Spleen (tissue), 7 donors: ENCODE measurements around the gene IL1F10.

ENCODE experiments used
- CTCF ChIP-seq, 11 experiments: fragments of 200-600 bp in 7 of 11; fragments of 450-650 bp in 4 of 11; sonication (generic) in 4 of 11; IDR thresholded peaks in 8 of 11; conservative IDR thresholded peaks in 3 of 11; 1 replicate in 7 of 11; 2 replicates in 4 of 11; pipeline versions ENCODE4 v1.4.0 to v1.8.0; 2016 to 2021; ENCODE audit warnings: antibody characterized with exemption in 11 of 11, inconsistent platforms in 4 of 11, mild to moderate bottlenecking in 1 of 11
- POLR2A ChIP-seq, 3 donors: fragments of 450-650 bp; IDR thresholded peaks; one replicate each; pipeline ENCODE4 v1.5.1; 2017; ENCODE audit warnings: antibody characterized with exemption in 3 of 3, mild to moderate bottlenecking in 1 of 3
- POLR2AphosphoS5 ChIP-seq, 3 donors: sonication (generic); formaldehyde crosslinking; IDR thresholded peaks; one replicate each; pipeline ENCODE4 v1.5.1; 2017; ENCODE audit warnings: antibody characterized with exemption in 3 of 3
- donor health status: DM: no; HTN: no; CAD: no; lungs with moderate emphysema.
- donor health status: DM: no; HTN: no; CAD: no.
- donor health status: DM: no; HTN: no; CAD: no.

GRCh38 chr2:113104054-113104611 is 36.4 kb downstream of the IL1F10 start:
- no peak for TF ChIP-seq CTCF (IDR thresholded peaks at IDR 0.05 in 8 of 11, conservative IDR thresholded peaks at IDR 0.05 in 3 of 11)
- no peak for TF ChIP-seq POLR2A (IDR thresholded peaks at IDR 0.05)
- TF ChIP-seq POLR2AphosphoS5 (IDR thresholded peaks at IDR 0.05), result no peak
